ENCODE results near the gene SEMA3C.

The SEMA3C gene

GRCh38 chr7:80902716-80903308 lies 16.0 kb downstream of the SEMA3C start:
- ATAC-seq: no peak

DNA sequence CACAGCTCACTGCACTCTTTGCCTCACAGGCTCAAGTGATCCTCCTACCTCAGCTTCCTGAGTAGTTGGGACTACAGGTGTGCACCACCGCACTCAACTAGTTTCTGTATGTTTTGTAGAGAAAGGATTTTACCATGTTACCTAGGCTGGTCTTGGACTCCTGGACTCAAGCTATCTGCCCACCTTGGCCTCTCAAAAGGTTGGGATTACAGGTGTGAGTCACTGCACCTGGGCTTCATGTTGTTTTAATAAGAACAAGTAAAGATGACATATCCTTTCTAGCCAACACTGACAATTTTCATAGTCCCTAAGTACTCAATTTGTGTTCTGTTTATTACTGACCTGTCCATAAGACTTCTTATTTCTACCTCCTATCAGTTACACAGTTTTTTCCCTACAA lies 16.8 kb downstream of the SEMA3C start:
- TF ChIP-seq, protein P1, sequence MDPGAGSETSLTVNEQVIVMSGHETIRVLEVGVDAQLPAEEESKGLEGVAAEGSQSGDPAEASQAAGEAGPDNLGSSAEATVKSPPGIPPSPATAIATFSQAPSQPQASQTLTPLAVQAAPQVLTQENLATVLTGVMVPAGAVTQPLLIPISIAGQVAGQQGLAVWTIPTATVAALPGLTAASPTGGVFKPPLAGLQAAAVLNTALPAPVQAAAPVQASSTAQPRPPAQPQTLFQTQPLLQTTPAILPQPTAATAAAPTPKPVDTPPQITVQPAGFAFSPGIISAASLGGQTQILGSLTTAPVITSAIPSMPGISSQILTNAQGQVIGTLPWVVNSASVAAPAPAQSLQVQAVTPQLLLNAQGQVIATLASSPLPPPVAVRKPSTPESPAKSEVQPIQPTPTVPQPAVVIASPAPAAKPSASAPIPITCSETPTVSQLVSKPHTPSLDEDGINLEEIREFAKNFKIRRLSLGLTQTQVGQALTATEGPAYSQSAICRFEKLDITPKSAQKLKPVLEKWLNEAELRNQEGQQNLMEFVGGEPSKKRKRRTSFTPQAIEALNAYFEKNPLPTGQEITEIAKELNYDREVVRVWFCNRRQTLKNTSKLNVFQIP (CRISPR knock-in tag; IDR thresholded peaks at IDR 0.05; ENCODE audit: borderline replicate concordance, low read depth): no peak
- TF ChIP-seq GLIS3 (CRISPR knock-in tag; IDR thresholded peaks at IDR 0.05) (no peak), TOX (CRISPR knock-in tag; IDR thresholded peaks at IDR 0.05; ENCODE audit: borderline replicate concordance) (no peak), ZFP30 (CRISPR knock-in tag; IDR thresholded peaks at IDR 0.05) (no peak), ESRRG (CRISPR knock-in tag; IDR thresholded peaks at IDR 0.05) (no peak), BACH2 (CRISPR knock-in tag; IDR thresholded peaks at IDR 0.05; ENCODE audit: borderline replicate concordance) (no peak), RARB (CRISPR knock-in tag; IDR thresholded peaks at IDR 0.05) (no peak), ZNF70 (CRISPR knock-in tag; IDR thresholded peaks at IDR 0.05) (no peak), CSDC2 (CRISPR knock-in tag; IDR thresholded peaks at IDR 0.05) (no peak), ZNF8 (CRISPR knock-in tag; IDR thresholded peaks at IDR 0.05) (no peak), ZFP3 (CRISPR knock-in tag; IDR thresholded peaks at IDR 0.05) (no peak)
- TF ChIP-seq, protein P2, sequence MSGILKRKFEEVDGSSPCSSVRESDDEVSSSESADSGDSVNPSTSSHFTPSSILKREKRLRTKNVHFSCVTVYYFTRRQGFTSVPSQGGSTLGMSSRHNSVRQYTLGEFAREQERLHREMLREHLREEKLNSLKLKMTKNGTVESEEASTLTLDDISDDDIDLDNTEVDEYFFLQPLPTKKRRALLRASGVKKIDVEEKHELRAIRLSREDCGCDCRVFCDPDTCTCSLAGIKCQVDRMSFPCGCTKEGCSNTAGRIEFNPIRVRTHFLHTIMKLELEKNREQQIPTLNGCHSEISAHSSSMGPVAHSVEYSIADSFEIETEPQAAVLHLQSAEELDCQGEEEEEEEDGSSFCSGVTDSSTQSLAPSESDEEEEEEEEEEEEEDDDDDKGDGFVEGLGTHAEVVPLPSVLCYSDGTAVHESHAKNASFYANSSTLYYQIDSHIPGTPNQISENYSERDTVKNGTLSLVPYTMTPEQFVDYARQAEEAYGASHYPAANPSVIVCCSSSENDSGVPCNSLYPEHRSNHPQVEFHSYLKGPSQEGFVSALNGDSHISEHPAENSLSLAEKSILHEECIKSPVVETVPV (CRISPR knock-in tag; IDR thresholded peaks at IDR 0.05): no peak
- ATAC-seq: no peak

More at GRCh38 chr7:80902716-80903308, 16.0 kb downstream of the SEMA3C start:
- TF ChIP-seq TSHZ2 (CRISPR knock-in tag; IDR thresholded peaks at IDR 0.05): no peak
- TF ChIP-seq TCF4 (CRISPR knock-in tag; IDR thresholded peaks at IDR 0.05; ENCODE audit: borderline replicate concordance): no peak
- TF ChIP-seq PPARA (CRISPR knock-in tag; IDR thresholded peaks at IDR 0.05; ENCODE audit: borderline replicate concordance): no peak
- TF ChIP-seq ZNF565 (CRISPR knock-in tag; conservative IDR thresholded peaks at IDR 0.05; ENCODE audit: low read depth): no peak
- TF ChIP-seq ZNF8 (CRISPR knock-in tag; IDR thresholded peaks at IDR 0.05): no peak
- no peak for TF ChIP-seq ZFP30 (CRISPR knock-in tag; IDR thresholded peaks at IDR 0.05)
- no peak for TF ChIP-seq BACH2 (CRISPR knock-in tag; IDR thresholded peaks at IDR 0.05; ENCODE audit: borderline replicate concordance)

DNA sequence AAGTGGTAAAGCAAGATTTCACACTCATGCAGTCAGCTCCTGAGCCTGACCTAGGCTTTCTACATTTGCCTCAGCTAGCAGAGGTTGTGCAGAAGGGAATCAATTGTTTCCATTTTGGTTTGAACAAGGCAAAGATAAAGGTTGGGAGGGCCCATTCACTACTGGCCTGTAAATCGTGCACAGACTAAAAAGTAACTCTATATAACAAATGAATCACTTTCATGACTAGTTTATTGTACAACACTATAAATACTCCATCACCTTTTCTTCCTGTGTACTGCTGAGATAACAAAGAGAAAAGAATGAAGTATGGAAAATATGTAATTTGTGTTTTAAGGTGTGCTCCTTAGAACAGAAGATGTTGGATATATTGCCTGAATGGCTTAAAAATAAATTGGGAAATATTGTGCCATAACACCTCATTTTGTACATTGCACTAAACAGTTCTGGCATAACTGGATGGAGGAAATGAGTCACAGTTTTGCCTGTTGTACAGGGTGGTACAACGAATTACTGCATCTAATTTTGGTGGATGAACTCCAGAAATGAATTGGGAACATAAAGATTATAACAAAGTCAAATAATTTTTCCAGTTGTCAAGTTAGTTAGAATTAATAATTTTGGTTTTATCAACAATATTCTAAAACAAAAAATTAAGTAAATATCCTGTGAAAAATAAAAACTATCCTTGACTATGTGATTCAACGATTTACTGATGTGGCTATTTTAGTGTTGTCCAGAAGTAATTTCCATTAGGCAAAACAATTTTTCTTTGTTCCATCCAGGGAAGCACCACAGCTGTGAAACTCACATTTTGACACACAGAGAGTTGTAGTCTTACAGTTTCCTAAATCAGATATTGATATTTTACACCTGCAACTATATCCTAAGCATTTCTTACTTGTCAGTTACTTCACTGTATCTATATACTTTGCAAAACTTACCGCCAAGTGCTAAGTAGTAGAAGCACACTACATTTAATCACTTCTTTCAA lies 18.0 kb downstream of the SEMA3C start:
- peak; percentile 75 for ATAC-seq
- no peak for TF ChIP-seq PPARA (CRISPR knock-in tag; IDR thresholded peaks at IDR 0.05; ENCODE audit: borderline replicate concordance)
- TF ChIP-seq, protein P3, sequence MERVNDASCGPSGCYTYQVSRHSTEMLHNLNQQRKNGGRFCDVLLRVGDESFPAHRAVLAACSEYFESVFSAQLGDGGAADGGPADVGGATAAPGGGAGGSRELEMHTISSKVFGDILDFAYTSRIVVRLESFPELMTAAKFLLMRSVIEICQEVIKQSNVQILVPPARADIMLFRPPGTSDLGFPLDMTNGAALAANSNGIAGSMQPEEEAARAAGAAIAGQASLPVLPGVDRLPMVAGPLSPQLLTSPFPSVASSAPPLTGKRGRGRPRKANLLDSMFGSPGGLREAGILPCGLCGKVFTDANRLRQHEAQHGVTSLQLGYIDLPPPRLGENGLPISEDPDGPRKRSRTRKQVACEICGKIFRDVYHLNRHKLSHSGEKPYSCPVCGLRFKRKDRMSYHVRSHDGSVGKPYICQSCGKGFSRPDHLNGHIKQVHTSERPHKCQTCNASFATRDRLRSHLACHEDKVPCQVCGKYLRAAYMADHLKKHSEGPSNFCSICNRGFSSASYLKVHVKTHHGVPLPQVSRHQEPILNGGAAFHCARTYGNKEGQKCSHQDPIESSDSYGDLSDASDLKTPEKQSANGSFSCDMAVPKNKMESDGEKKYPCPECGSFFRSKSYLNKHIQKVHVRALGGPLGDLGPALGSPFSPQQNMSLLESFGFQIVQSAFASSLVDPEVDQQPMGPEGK (CRISPR knock-in tag; IDR thresholded peaks at IDR 0.05; ENCODE audit: borderline replicate concordance): no peak
- peak; percentile 63; the same call in 1 of the 2 replicates for TF ChIP-seq ZC3H10 (CRISPR knock-in tag; IDR thresholded peaks at IDR 0.05)
- TF ChIP-seq ZFP3 (CRISPR knock-in tag; IDR thresholded peaks at IDR 0.05): no peak
- no peak for TF ChIP-seq ZFP30 (CRISPR knock-in tag; IDR thresholded peaks at IDR 0.05)
- peak; percentile 58 for TF ChIP-seq ISL1 (CRISPR knock-in tag; IDR thresholded peaks at IDR 0.05)
- TF ChIP-seq OSR1 (CRISPR knock-in tag; IDR thresholded peaks at IDR 0.05): no peak

Measured in SK-N-SH treated with all-trans-retinoic acid at 6 μM for 48 hours (cell line).